ENCODE measurements around the gene AURKB.

The AURKB gene

GRCh38 chr17:8161289-8162232 lies 48.8 kb downstream of the AURKB start:
- peak in 1 of 5 experiments; percentile 46 for DNase-seq

- no peak for DNase-seq
Observed at GRCh38 chr17:8160741-8161221, 49.6 kb downstream of the AURKB start.

GRCh38 chr17:8160224-8160577 lies 50.2 kb downstream of the AURKB start:
- no peak for DNase-seq

- no peak for DNase-seq
Observed at GRCh38 chr17:8159459-8160223, 50.7 kb downstream of the AURKB start.

GRCh38 chr17:8159032-8159400 lies 51.4 kb downstream of the AURKB start:
- no peak for DNase-seq

GRCh38 chr17:8158267-8159031 lies 51.9 kb downstream of the AURKB start:
- peak; percentile 66 to 86 (median 79) for DNase-seq

GRCh38 chr17:8156246-8156992 lies 54.0 kb downstream of the AURKB start:
- DNase-seq = peak; percentile 99 to 100 (median 100)

- DNase-seq = no peak
Observed at GRCh38 chr17:8155996-8156245, 54.5 kb downstream of the AURKB start.

- DNase-seq = peak in 1 of 5 experiments; percentile 37
Observed at GRCh38 chr17:8155231-8155995, 55.0 kb downstream of the AURKB start.

Measured in T-helper 2 cell (primary cell).